ENCODE results near the gene GNAT1.
"Not testable (repeated sequence)": the region's sequence is repeated elsewhere in the genome, so short reads cannot be mapped to it uniquely, and the experiment has no call there.

GNAT1 gene

GRCh38 chr3:50222169-50222528 is 30.7 kb downstream of the GNAT1 start:
- DNase-seq, result no peak

- no peak for DNase-seq
Observed at GRCh38 chr3:50224639-50225038, 33.2 kb downstream of the GNAT1 start.

- DNase-seq, result peak; percentile 66
Observed at GRCh38 chr3:50226888-50227389, 35.5 kb downstream of the GNAT1 start.

GRCh38 chr3:50227390-50228183 is 36.2 kb downstream of the GNAT1 start:
- DNase-seq, result peak; percentile 96

GRCh38 chr3:50228184-50228763 is 36.9 kb downstream of the GNAT1 start:
- DNase-seq, result not testable (repeated sequence)

GRCh38 chr3:50229490-50229889 is 38.1 kb downstream of the GNAT1 start:
- DNase-seq, result no peak

- DNase-seq, result no peak
Observed at GRCh38 chr3:50230104-50230793, 38.8 kb downstream of the GNAT1 start.

- no peak for DNase-seq
Observed at GRCh38 chr3:50230794-50231125, 39.4 kb downstream of the GNAT1 start.

- no peak for DNase-seq
Observed at GRCh38 chr3:50231581-50231980, 40.2 kb downstream of the GNAT1 start.

- no peak for DNase-seq
Observed at GRCh38 chr3:50232303-50232702, 40.9 kb downstream of the GNAT1 start.

- DNase-seq, result no peak
Observed at GRCh38 chr3:50233176-50233575, 41.8 kb downstream of the GNAT1 start.

- DNase-seq, result peak; percentile 96
Observed at GRCh38 chr3:50235716-50236483, 44.5 kb downstream of the GNAT1 start, which contains the start of gene GNAI2. GNAI2 (plus strand) TSS chr3:50236204; CDS start chr3:50236336, 132 bp downstream.

GRCh38 chr3:50236484-50237132 is 45.2 kb downstream of the GNAT1 start:
- DNase-seq, result peak; percentile 22

GRCh38 chr3:50237133-50237651 is 45.8 kb downstream of the GNAT1 start:
- peak; percentile 47 for DNase-seq

- peak; percentile 75 for DNase-seq
Observed at GRCh38 chr3:50237754-50238548, 46.5 kb downstream of the GNAT1 start.

GRCh38 chr3:50238549-50239026 is 47.2 kb downstream of the GNAT1 start:
- DNase-seq, result no peak

GRCh38 chr3:50239649-50240048 is 48.2 kb downstream of the GNAT1 start:
- DNase-seq, result no peak

- peak; percentile 56 for DNase-seq
Observed at GRCh38 chr3:50241163-50241562, 49.8 kb downstream of the GNAT1 start.

GRCh38 chr3:50241713-50242380 is 50.4 kb downstream of the GNAT1 start:
- no peak for DNase-seq

- no peak for DNase-seq
Observed at GRCh38 chr3:50242381-50242770, 51.0 kb downstream of the GNAT1 start.

Data from NCI-H146 (cell line).